ENCODE measurements around the gene PPP1R12B.
"Not testable (repeated sequence)": the region's sequence is repeated elsewhere in the genome, so short reads cannot be mapped to it uniquely, and the experiment has no call there.

PPP1R12B gene

GRCh38 chr1:202456372-202457169 lies 108.1 kb downstream of the PPP1R12B start:
- peak; percentile 62 for FAIRE-seq

DNA sequence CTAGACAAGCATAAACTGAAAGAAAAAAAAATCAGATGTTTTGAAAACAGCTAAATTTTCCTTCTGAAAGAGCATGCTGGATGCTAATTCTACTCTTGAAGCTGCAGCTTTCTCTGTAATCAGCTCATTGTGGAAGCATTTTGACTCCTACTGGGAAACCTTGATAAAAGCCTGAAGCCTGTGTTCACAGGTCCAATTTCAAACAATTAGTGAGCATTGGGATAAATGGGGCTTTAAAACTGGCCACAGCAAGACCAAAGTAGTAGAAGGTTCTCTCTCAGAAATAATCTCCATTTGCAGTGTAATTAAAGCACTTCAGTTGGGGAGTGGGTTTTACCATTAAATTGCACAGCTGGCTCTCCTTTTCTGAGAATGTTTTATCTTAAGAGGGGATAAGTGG lies 110.2 kb downstream of the PPP1R12B start:
- not testable (repeated sequence) for FAIRE-seq

GRCh38 chr1:202459470-202460142 lies 111.1 kb downstream of the PPP1R12B start:
- not testable (repeated sequence) for FAIRE-seq

DNA sequence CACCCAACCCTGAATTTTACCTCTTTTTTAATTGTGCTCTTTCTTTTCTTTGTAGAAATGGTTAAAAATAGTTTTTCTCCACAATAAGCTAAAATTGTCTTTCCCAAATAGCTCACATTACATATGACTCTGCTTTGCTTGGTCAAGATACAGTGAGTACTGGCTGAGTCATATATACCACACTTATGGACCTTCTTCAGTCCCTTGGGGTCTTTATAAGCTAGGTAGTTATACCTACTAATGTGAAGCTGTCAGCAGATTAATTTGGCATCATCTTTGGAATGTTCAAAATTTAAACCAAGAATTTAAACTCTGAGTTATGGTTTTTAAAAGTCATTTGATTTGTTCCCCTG lies 111.6 kb downstream of the PPP1R12B start:
- FAIRE-seq: not testable (repeated sequence)

DNA sequence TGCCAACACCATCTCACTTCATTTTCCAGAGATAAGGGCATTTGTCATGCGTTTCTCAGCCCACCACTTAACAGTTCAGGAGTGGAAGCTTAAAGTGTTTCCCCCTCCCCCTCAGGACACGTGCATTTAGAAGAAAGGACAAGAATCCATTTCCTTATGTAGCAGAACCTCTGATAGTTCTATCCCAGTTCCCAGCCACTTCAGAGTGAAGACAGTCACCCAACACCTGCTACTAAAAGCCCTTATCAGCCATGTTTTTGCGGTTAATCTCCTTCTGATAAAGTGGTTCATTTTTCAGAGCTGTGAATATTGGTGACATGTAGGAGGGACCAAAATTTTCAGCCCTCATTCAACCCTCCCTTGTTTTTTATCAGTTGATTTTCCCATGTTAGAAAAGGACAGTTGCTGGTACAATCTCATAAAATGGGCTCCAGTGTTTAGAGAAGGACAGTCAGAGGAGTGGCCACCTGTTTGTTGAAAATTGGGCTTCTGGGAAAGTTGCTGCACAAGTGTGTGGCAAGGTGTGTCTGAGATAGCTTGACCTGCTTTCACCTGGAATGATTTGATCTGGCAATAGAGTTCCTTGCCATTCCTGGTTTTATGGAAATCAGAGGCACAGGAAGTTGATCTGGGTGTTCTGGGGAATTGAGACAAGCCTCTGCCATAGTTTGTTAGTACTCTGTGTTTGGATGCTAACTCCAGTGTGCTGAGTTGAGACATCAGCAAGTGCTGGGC lies 114.0 kb downstream of the PPP1R12B start:
- no peak for FAIRE-seq

GRCh38 chr1:202464153-202464742 lies 115.7 kb downstream of the PPP1R12B start:
- peak; percentile 98 for FAIRE-seq

DNA sequence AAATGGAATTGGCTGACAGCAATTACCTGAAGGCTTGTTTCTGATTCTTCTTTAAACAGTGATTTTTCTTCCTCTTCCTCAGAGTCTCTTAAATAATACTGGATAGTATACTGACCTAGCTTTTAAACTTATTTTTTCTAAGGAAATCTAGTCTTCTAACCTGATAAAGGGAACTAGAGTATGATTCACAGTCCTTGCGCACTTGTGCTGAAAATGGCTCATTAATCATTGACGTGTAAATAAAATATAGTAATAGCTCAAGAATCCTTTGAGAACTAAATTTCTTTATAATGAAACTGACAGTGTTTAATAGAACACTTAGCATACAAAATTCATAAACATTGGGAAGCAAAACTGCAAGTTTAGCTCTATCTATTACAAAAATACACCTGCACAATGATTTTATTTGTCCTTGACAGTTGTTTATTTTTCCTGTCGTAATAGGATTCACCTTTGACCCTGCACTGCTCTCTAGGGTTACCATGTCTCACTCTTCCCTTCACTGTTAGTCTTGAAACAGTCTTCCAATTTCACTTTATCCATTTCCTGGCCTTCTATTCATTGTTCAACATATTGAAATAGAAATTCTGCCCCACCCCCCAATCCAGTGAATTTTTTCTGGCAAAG lies 117.3 kb downstream of the PPP1R12B start:
- not testable (repeated sequence) for FAIRE-seq

GRCh38 chr1:202466339-202466738 lies 117.8 kb downstream of the PPP1R12B start:
- FAIRE-seq: peak; percentile 26

- not testable (repeated sequence) for FAIRE-seq
Measured at GRCh38 chr1:202467381-202467780, 118.9 kb downstream of the PPP1R12B start.

DNA sequence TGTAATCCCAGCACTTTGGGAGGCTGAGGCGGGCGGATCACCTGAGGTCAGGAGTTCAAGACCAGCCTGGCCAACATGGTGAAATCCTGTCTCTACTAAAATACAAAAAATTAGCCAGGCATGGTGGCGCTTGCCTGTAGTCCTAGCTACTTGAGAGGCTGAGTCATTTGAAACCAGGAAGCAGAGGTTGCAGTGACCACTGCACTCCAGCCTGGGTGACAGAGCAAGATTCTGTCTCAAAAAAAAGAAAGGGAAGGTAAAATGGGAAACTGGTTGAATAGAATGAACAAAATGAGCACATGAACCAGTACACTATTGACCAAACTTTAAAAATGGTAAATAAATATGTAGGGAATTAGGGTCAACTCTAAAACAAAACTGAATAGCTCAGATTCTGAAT lies 120.2 kb downstream of the PPP1R12B start:
- not testable (repeated sequence) for FAIRE-seq

DNA sequence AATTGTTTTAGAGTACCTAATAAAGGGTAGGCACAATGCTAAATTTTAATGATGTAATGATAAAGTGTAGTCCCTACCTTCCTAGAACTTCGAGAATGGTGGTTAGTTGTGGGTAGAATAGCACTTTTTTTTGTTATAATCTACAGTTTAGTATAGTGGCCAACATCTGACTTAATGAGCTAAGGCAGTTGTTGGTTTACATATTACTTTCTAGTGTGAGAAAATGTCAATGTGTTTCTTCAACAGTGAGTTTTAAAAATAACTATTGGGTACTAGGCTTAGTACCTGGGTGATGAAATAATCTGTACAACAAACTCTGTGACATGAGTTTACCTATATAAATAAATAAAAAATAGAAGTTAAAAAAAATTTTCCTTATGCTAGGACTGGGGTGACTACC lies 120.6 kb downstream of the PPP1R12B start:
- FAIRE-seq: peak; percentile 72

- FAIRE-seq: no peak
Measured at GRCh38 chr1:202471246-202471645, 122.7 kb downstream of the PPP1R12B start.

- peak; percentile 7 for FAIRE-seq
Measured at GRCh38 chr1:202472347-202473124, 124.0 kb downstream of the PPP1R12B start.

DNA sequence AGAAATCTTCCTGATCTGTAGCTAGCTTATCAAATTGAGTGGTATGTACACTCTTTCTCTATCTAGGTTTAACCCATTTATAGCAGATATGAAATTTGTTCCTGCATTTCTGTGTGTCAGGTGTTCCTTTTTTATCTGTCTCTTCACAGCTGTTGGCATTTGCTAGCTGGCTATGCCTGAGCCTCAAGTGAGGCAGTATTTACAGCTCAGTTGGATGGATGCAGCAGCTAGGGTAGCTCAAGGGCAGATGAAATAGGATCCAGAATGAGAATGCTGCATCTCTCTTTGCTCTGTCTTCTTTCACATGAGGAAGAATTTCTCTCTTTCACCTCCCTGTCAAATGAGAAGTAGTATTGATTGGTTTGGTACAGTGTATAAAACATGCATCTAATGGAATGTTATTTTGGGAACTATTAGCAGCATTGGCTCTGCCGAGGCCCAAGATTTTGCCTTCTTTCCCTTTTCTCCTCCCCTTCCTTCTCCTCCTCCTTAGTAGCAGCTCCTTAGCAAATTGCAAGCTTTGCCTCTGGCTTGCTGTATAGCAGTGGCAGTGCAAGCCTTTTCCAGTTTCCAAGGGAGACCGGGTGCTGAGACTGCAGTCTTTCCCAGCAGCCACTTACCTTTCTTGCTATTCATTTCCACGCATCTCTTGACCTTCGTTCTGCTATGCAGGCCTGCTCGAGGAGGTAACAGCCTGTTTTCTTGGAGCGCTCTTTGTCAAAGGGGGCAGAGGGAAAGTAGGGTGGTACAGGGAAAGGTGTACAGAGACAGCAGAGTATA lies 125.0 kb downstream of the PPP1R12B start:
- FAIRE-seq: not testable (repeated sequence)

DNA sequence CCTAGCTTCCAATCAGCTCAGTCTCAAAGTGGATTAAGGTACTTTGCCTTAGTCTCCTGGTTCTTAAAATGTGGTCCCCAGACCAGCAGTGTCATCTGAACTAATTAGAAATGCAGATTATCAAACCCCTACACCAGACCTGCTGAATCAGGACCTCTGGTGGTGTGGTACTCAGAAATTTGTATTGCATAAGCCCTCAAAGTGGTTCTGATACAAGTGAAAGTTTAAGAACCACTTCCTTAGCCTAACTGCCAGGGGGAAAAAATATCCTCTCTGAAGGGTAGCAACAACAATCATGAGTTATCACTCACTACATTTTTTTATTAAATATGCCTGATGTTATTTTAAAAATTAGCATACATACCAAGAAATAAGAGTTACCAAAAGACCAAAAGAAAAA lies 131.2 kb downstream of the PPP1R12B start:
- FAIRE-seq: not testable (repeated sequence)

- FAIRE-seq: peak; percentile 83
Measured at GRCh38 chr1:202480640-202481039, 132.1 kb downstream of the PPP1R12B start.

GRCh38 chr1:202483362-202483761 lies 134.9 kb downstream of the PPP1R12B start:
- FAIRE-seq: not testable (repeated sequence)

- not testable (repeated sequence) for FAIRE-seq
Measured at GRCh38 chr1:202484032-202484431, 135.5 kb downstream of the PPP1R12B start.

DNA sequence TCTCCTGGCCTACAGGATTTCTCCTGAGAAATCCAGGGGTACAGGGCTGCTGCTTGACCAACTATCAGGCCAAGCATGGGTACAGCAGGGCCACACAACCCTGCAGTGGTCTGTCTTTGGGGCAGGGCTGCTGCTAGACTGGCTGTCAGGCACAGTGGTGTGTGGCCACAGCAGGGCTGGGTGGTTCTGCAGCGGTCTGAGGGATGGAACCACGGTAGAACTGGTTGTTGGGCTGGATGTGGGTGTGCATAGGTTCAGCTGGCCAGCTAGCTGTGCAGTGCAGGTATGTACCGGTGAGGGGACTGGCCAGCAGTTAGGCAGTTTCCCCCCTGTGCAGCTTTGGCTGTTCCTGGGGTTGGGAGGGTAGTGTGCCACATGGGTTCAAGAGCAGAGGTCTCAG lies 136.3 kb downstream of the PPP1R12B start:
- not testable (repeated sequence) for FAIRE-seq

- FAIRE-seq: not testable (repeated sequence)
Measured at GRCh38 chr1:202488178-202488649, 139.7 kb downstream of the PPP1R12B start.

GRCh38 chr1:202489101-202489500 lies 140.6 kb downstream of the PPP1R12B start:
- FAIRE-seq: peak; percentile 70

All from TTC549 (cell line).